Measurements from ENCODE around the gene NCKAP5L.
A peak's percentile ranks its signal among the peaks of the same experiment; 100 is the strongest.
"Not testable (repeated sequence)": the region's sequence is repeated elsewhere in the genome, so short reads cannot be mapped to it uniquely, and the experiment has no call there.

NCKAP5L gene

GRCh38 chr12:49777800-49778748, 50.1 kb downstream of the NCKAP5L start:
- DNase-seq: peak; percentile 24

- no peak for DNase-seq
Measured at GRCh38 chr12:49777341-49777740, 50.9 kb downstream of the NCKAP5L start.

- DNase-seq: no peak
Measured at GRCh38 chr12:49776858-49777257, 51.4 kb downstream of the NCKAP5L start.

GRCh38 chr12:49776413-49776812, 51.8 kb downstream of the NCKAP5L start:
- DNase-seq: peak; percentile 76

- DNase-seq: not testable (repeated sequence)
Measured at GRCh38 chr12:49773102-49773501, 55.1 kb downstream of the NCKAP5L start.

GRCh38 chr12:49767333-49767732, 60.9 kb downstream of the NCKAP5L start:
- DNase-seq: no peak

- DNase-seq: no peak
Measured at GRCh38 chr12:49766115-49766455, 62.1 kb downstream of the NCKAP5L start.

GRCh38 chr12:49764126-49764525, 64.1 kb downstream of the NCKAP5L start:
- DNase-seq: no peak

- DNase-seq: peak; percentile 47
Measured at GRCh38 chr12:49763006-49763591, 65.1 kb downstream of the NCKAP5L start.

GRCh38 chr12:49762468-49762847, 65.8 kb downstream of the NCKAP5L start:
- no peak for DNase-seq

- DNase-seq: no peak
Measured at GRCh38 chr12:49761677-49762467, 66.3 kb downstream of the NCKAP5L start.

GRCh38 chr12:49750996-49751393, 77.2 kb downstream of the NCKAP5L start:
- no peak for DNase-seq

- DNase-seq: peak; percentile 59
Measured at GRCh38 chr12:49750027-49750995, 77.9 kb downstream of the NCKAP5L start.

- no peak for DNase-seq
Measured at GRCh38 chr12:49748800-49749199, 79.4 kb downstream of the NCKAP5L start.

- peak; percentile 60 for DNase-seq
Measured at GRCh38 chr12:49748306-49748705, 79.9 kb downstream of the NCKAP5L start.

- DNase-seq: no peak
Measured at GRCh38 chr12:49744363-49744885, 83.8 kb downstream of the NCKAP5L start.

GRCh38 chr12:49741882-49742620, 86.2 kb downstream of the NCKAP5L start:
- peak; percentile 92 for DNase-seq

Measured in fibroblast of skin of back (primary cell).